HepG2 (cell line): ENCODE data around the gene CCN2.
A peak's percentile ranks its signal among the peaks of the same experiment; 100 is the strongest.

ENCODE experiments used
- CTCF ChIP-seq: sonication (generic); formaldehyde crosslinking; IDR thresholded peaks from 2 replicates; pipeline ENCODE4 v1.5.0; 2020; ENCODE audit warnings: mild to moderate bottlenecking, missing genetic modification reagents, moderate library complexity
- GABPA ChIP-seq, 2 experiments: IDR thresholded peaks; 2 replicates each; pipeline ENCODE4 v1.6.1; 2011 to 2016; ENCODE audit warnings: low read depth in 2 of 2, low read length in 1 of 2, missing biosample characterization in 1 of 2, missing genetic modification characterization in 1 of 2
- KDM5A ChIP-seq: fragments of 200-600 bp; sonication (generic); IDR thresholded peaks from 2 replicates; pipeline ENCODE4 v1.7.0; 2018; ENCODE audit warnings: antibody characterized with exemption, mild to moderate bottlenecking, low read length, borderline replicate concordance
- KMT2B ChIP-seq: IDR thresholded peaks from 2 replicates; pipeline ENCODE4 v1.6.1; 2016; ENCODE audit warnings: missing genetic modification reagents, missing compliant biosample characterization
- NFYB ChIP-seq: sonication (generic); formaldehyde crosslinking; IDR thresholded peaks from 2 replicates; pipeline ENCODE4 v1.4.0; 2020; ENCODE audit warnings: missing genetic modification reagents
- PCBP2 ChIP-seq: fragments of 200-400 bp; formaldehyde crosslinking; optimal IDR thresholded peaks from 2 replicates; pipeline ENCODE3; 2018; ENCODE audit warnings: low read length, low read depth; ENCODE audit not compliant: poor library complexity, severe bottlenecking
- POLR2A ChIP-seq, 2 experiments: IDR thresholded peaks; 2 replicates each; pipeline ENCODE4 v1.6.1; 2011; ENCODE audit warnings: low read depth in 2 of 2, low read length in 2 of 2, mild to moderate bottlenecking in 1 of 2, moderate library complexity in 1 of 2; ENCODE audit not compliant: insufficient read depth in 1 of 2
- POLR2AphosphoS5 ChIP-seq: IDR thresholded peaks from 2 replicates; pipeline ENCODE4 v1.6.1; 2012; ENCODE audit warnings: low read depth, low read length
- RARA ChIP-seq: IDR thresholded peaks from 2 replicates; pipeline ENCODE4 v1.6.1; 2016; ENCODE audit warnings: missing genetic modification reagents, missing compliant biosample characterization
- THAP8 ChIP-seq: sonication (generic); formaldehyde crosslinking; IDR thresholded peaks from 2 replicates; pipeline ENCODE4 v1.5.1; 2020; ENCODE audit warnings: missing genetic modification reagents, mild to moderate bottlenecking, borderline replicate concordance
- ZBTB44 ChIP-seq: sonication (generic); formaldehyde crosslinking; IDR thresholded peaks from 2 replicates; pipeline ENCODE4 v1.4.0; 2020; ENCODE audit warnings: missing genetic modification reagents
- ZNF274 ChIP-seq: sonication (generic); formaldehyde crosslinking; IDR thresholded peaks from 2 replicates; pipeline ENCODE4 v1.5.1; 2020; ENCODE audit warnings: mild to moderate bottlenecking, missing genetic modification reagents
- ZNF709 ChIP-seq: sonication (generic); formaldehyde crosslinking; IDR thresholded peaks from 2 replicates; pipeline ENCODE4 v1.5.0; 2020; ENCODE audit warnings: mild to moderate bottlenecking, missing genetic modification reagents
- ZZZ3 ChIP-seq: sonication (generic); formaldehyde crosslinking; IDR thresholded peaks from 2 replicates; pipeline ENCODE4 v1.4.0; 2020; ENCODE audit warnings: missing genetic modification reagents, mild to moderate bottlenecking, borderline replicate concordance

DNA sequence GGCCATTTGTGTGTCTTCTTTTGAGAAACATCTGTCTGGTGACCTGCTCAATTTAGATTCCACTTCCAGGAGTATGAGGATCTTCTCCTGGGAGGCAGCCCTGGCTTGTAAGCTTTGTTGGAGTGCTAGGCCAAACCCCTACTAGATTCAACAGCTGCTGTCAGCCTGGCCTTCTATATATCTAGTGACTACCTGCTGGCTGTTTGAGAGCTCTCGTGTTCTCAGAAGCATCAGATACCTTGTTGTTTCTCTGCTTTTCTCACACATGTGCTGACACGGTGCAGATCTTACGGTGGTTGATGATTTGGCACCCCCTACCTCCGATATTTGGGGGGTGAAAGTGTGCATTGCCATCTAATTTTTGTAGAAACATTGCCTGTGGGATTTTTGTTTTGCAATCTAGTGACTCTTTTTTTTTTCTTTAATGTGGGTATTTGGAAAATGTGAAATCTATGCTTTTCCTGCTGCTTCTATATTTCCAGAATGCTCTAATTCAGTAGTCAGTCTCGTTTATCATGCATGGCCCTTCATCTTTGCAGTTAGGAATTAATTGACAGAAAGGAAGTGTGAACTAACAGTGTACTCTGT, 4.7 kb downstream of the CCN2 start:
- TF ChIP-seq POLR2AphosphoS5 = no peak
- TF ChIP-seq KMT2B (CRISPR knock-in tag) = no peak
- peak in 1 of 2 experiments; percentile 54; a peak in 1 of 4 replicates for TF ChIP-seq POLR2A (IDR thresholded peaks at IDR 0.05; ENCODE audit: insufficient read depth in 1 of 2, low read depth in 2 of 2, low read length in 2 of 2)
- TF ChIP-seq ZZZ3 (CRISPR knock-in tag) = no peak
- TF ChIP-seq GABPA (IDR thresholded peaks at IDR 0.05; ENCODE audit: low read depth, low read length) = no peak
- no peak; the same call in 1 of the 2 replicates for TF ChIP-seq GABPA (CRISPR knock-in tag; IDR thresholded peaks at IDR 0.05; ENCODE audit: low read depth)
- TF ChIP-seq THAP8 (CRISPR knock-in tag) = no peak
- TF ChIP-seq NFYB (CRISPR knock-in tag) = no peak
- TF ChIP-seq CTCF (CRISPR knock-in tag) = no peak
- no peak for TF ChIP-seq PCBP2
- TF ChIP-seq ZNF274 = no peak
- no peak for TF ChIP-seq KDM5A
- TF ChIP-seq ZBTB44 (CRISPR knock-in tag) = no peak
- TF ChIP-seq RARA (CRISPR knock-in tag) = no peak
- TF ChIP-seq ZNF709 (CRISPR knock-in tag) = no peak
